HepG2 (cell line): Measurements from ENCODE around the gene CAB39. TPM values are rescaled to one million over a fixed set of nuclear protein-coding genes. Genes with fewer than 3 reads are reported as not detected.

Experiments
- BHLHE40 ChIP-seq: IDR thresholded peaks from 2 replicates; pipeline ENCODE4 v1.6.1; 2011; ENCODE audit warnings: low read length, improper control_type of control experiment
- BRCA1 ChIP-seq: sonication (generic); formaldehyde crosslinking; IDR thresholded peaks from 2 replicates; pipeline ENCODE4 v1.4.0; 2020; ENCODE audit warnings: missing genetic modification reagents
- CBX5 ChIP-seq: sonication (generic); formaldehyde crosslinking; IDR thresholded peaks from 2 replicates; pipeline ENCODE4 v1.4.0; 2020; ENCODE audit warnings: missing genetic modification reagents, borderline replicate concordance
- HMG20A ChIP-seq: IDR thresholded peaks from 2 replicates; pipeline ENCODE4 v1.6.1; 2016; ENCODE audit warnings: borderline replicate concordance
- HOXA5 ChIP-seq: sonication (generic); formaldehyde crosslinking; IDR thresholded peaks from 2 replicates; pipeline ENCODE4 v1.4.0; 2020; ENCODE audit warnings: missing genetic modification reagents
- MAZ ChIP-seq, 2 experiments: sonication (generic) in 1 of 2; formaldehyde crosslinking in 1 of 2; IDR thresholded peaks; 2 replicates each; pipeline versions ENCODE4 v1.5.0 to v1.6.1; 2012 to 2020; ENCODE audit warnings: low read depth in 2 of 2, mild to moderate bottlenecking in 2 of 2, borderline replicate concordance in 1 of 2, improper control_type of control experiment in 1 of 2, low read length in 1 of 2, missing genetic modification reagents in 1 of 2, moderate library complexity in 1 of 2
- RFX5 ChIP-seq: IDR thresholded peaks from 2 replicates; pipeline ENCODE4 v1.6.1; 2011; ENCODE audit warnings: low read depth, low read length, improper control_type of control experiment
- SALL1 ChIP-seq: sonication (generic); formaldehyde crosslinking; IDR thresholded peaks from 2 replicates; pipeline ENCODE4 v1.8.0; 2022; ENCODE audit warnings: mild to moderate bottlenecking, missing genetic modification reagents
- TBX2 ChIP-seq: sonication (generic); formaldehyde crosslinking; IDR thresholded peaks from 2 replicates; pipeline ENCODE4 v1.5.0; 2020; ENCODE audit warnings: missing genetic modification reagents, mild to moderate bottlenecking, borderline replicate concordance
- TEAD3 ChIP-seq: optimal IDR thresholded peaks from 2 replicates; pipeline ENCODE3; 2016; ENCODE audit warnings: borderline replicate concordance
- TRIM24 ChIP-seq: sonication (generic); formaldehyde crosslinking; IDR thresholded peaks from 2 replicates; pipeline ENCODE4 v1.8.0; 2022; ENCODE audit warnings: mild to moderate bottlenecking, missing genetic modification reagents
- ZNF30 ChIP-seq: sonication (generic); formaldehyde crosslinking; IDR thresholded peaks from 2 replicates; pipeline ENCODE4 v1.5.0; 2020; ENCODE audit warnings: mild to moderate bottlenecking, missing genetic modification reagents
- ZNF670 ChIP-seq: sonication (generic); formaldehyde crosslinking; IDR thresholded peaks from 2 replicates; pipeline ENCODE4 v1.8.0; 2022; ENCODE audit warnings: mild to moderate bottlenecking, missing genetic modification reagents, borderline replicate concordance
- ZNF773 ChIP-seq: sonication (generic); formaldehyde crosslinking; IDR thresholded peaks from 2 replicates; pipeline ENCODE4 v1.4.0; 2020; ENCODE audit warnings: missing genetic modification reagents, borderline replicate concordance
- ZNF776 ChIP-seq: sonication (generic); formaldehyde crosslinking; IDR thresholded peaks from 2 replicates; pipeline ENCODE4 v1.4.0; 2020; ENCODE audit warnings: mild to moderate bottlenecking, missing genetic modification reagents
- polyA plus RNA-seq, 8 experiments: library from polyadenylated mRNA; depleted of rRNA in 3 of 8; stranded (reverse) in 7 of 8; unstranded in 1 of 8; fragments of >200 nt; fragmentation: Illumina TruSeq in 4 of 8; extraction: Trizol in 4 of 8; gene quantifications; 2 replicates each; pipeline versions ENCODE4 v1.2.1 to v1.2.3, GENCODE V29; 2011 to 2016; ENCODE audit warnings: low read depth in 4 of 8, missing spikeins in 1 of 8, mixed read lengths in 1 of 8; ENCODE audit not compliant: insufficient read depth in 1 of 8
- total RNA-seq, 5 experiments: library from RNA; depleted of rRNA; stranded (reverse); fragments of >200 nt; fragmentation: Illumina TruSeq; extraction: Trizol; gene quantifications; 2 replicates each; pipeline ENCODE4 v1.2.3, GENCODE V29; 2016; ENCODE audit warnings: low read depth in 1 of 5
- TF ChIP-seq, protein P1 (sequence below): sonication (generic); formaldehyde crosslinking; IDR thresholded peaks from 2 replicates; pipeline ENCODE4 v1.4.0; 2020; ENCODE audit warnings: missing genetic modification reagents, borderline replicate concordance
- TF ChIP-seq, protein P2 (sequence below): sonication (generic); formaldehyde crosslinking; IDR thresholded peaks from 2 replicates; pipeline ENCODE4 v1.8.0; 2022; ENCODE audit warnings: missing genetic modification reagents, mild to moderate bottlenecking, inconsistent platforms, borderline replicate concordance
- TF ChIP-seq, protein P3 (sequence below): sonication (generic); formaldehyde crosslinking; IDR thresholded peaks from 2 replicates; pipeline ENCODE4 v1.4.0; 2020; ENCODE audit warnings: missing genetic modification reagents

The CAB39 gene
- total and polyA plus RNA-seq, 2 of the 13 experiments (the other 11 are each of a cell fraction or from before 2014, with no cell fraction given) = 19.3 to 45.3 TPM

DNA sequence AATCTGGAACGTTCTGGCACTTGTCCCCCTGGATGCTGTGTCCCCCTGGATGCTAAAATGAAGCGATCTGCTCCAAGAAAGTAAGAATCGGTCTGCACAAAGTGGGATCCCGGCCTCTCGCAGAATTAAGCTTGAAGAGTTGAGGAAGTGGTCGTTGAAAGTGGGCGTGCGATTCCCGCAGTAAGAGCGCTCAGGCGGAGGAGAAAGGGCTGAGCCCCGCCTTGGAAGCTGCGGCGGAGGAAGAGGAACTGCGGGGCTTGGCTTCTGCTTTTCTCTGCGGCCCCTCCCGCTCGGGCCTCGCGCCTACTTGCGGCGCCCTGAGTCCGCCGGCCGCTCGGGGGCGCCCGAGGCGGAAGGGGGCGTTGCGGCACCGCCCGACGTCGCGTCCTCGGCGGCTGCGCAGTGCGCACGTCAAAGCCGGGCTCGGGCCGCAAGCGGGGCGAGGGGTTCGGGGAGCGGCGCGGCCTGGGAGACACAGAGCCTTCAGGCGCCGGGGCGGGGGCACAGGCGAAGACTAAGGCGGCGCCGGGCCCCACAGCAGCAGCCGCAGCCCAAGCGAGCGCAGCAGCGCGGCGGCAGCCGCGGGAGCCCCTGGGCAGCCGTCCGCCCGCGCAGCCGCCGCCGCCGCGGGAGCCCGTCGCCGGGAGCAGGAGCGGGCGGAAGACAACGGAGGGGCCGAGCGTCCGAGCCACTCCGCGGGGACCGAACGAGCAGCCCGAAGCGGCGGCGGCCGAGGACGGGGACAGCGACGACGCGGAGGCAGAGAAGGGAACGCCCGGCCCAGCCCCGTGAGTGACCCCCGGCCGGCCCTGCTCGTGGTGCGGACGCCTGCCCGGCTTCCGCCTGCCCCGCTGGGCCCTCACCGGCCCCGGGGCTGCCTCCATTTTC is at the start of gene CAB39 (continued):
- TF ChIP-seq ZNF670 (CRISPR knock-in tag) (no peak; the same call in 1 of the 2 replicates), HMG20A (no peak; the same call in 1 of the 2 replicates), TEAD3 (CRISPR knock-in tag) (peak; percentile 68), HOXA5 (no peak), ZNF30 (CRISPR knock-in tag) (no peak), TRIM24 (CRISPR knock-in tag) (no peak), TBX2 (CRISPR knock-in tag) (peak; percentile 43), SALL1 (CRISPR knock-in tag) (peak; percentile 93), MAZ (IDR thresholded peaks at IDR 0.05; ENCODE audit: borderline replicate concordance, low read depth, low read length) (peak; percentile 91; the same call in 1 of the 2 replicates), MAZ (CRISPR knock-in tag; IDR thresholded peaks at IDR 0.05; ENCODE audit: low read depth) (peak; percentile 99), BHLHE40 (peak; percentile 58), RFX5 (no peak), CBX5 (peak; percentile 60; the same call in 1 of the 2 replicates), BRCA1 (CRISPR knock-in tag) (no peak), ZNF776 (no peak), ZNF773 (CRISPR knock-in tag) (no peak; the same call in 1 of the 2 replicates)
- TF ChIP-seq, protein P1, sequence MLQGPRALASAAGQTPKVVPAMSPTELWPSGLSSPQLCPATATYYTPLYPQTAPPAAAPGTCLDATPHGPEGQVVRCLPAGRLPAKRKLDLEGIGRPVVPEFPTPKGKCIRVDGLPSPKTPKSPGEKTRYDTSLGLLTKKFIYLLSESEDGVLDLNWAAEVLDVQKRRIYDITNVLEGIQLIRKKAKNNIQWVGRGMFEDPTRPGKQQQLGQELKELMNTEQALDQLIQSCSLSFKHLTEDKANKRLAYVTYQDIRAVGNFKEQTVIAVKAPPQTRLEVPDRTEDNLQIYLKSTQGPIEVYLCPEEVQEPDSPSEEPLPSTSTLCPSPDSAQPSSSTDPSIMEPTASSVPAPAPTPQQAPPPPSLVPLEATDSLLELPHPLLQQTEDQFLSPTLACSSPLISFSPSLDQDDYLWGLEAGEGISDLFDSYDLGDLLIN (CRISPR knock-in tag) = peak; percentile 37; the same call in 1 of the 2 replicates
- TF ChIP-seq, protein P2, sequence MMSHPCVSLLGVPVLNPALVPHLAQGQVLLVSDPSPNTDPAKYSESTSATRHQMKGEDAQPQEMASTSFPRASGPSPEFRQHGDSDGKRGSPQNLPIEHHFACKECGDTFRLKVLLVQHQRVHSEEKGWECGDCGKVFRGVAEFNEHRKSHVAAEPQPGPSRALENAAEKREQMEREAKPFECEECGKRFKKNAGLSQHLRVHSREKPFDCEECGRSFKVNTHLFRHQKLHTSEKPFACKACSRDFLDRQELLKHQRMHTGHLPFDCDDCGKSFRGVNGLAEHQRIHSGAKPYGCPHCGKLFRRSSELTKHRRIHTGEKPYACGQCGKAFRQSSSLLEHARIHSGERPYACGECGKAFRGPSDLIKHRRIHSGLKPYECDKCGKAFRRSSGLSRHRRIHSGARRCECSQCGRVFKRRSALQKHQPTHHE (CRISPR knock-in tag) = no peak; the same call in 1 of the 2 replicates
- TF ChIP-seq, protein P3, sequence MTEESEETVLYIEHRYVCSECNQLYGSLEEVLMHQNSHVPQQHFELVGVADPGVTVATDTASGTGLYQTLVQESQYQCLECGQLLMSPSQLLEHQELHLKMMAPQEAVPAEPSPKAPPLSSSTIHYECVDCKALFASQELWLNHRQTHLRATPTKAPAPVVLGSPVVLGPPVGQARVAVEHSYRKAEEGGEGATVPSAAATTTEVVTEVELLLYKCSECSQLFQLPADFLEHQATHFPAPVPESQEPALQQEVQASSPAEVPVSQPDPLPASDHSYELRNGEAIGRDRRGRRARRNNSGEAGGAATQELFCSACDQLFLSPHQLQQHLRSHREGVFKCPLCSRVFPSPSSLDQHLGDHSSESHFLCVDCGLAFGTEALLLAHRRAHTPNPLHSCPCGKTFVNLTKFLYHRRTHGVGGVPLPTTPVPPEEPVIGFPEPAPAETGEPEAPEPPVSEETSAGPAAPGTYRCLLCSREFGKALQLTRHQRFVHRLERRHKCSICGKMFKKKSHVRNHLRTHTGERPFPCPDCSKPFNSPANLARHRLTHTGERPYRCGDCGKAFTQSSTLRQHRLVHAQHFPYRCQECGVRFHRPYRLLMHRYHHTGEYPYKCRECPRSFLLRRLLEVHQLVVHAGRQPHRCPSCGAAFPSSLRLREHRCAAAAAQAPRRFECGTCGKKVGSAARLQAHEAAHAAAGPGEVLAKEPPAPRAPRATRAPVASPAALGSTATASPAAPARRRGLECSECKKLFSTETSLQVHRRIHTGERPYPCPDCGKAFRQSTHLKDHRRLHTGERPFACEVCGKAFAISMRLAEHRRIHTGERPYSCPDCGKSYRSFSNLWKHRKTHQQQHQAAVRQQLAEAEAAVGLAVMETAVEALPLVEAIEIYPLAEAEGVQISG (CRISPR knock-in tag) = peak; percentile 99
